ENCODE results near the gene CCL16. TPM values are rescaled to one million over a fixed set of nuclear protein-coding genes. Genes with fewer than 3 reads are reported as not detected.
"Not testable (repeated sequence)": the region's sequence is repeated elsewhere in the genome, so short reads cannot be mapped to it uniquely, and the experiment has no call there.

The CCL16 gene
- total RNA-seq, 4 donors from 2014 or later: 0.42 TPM; not detected in 3

DNA sequence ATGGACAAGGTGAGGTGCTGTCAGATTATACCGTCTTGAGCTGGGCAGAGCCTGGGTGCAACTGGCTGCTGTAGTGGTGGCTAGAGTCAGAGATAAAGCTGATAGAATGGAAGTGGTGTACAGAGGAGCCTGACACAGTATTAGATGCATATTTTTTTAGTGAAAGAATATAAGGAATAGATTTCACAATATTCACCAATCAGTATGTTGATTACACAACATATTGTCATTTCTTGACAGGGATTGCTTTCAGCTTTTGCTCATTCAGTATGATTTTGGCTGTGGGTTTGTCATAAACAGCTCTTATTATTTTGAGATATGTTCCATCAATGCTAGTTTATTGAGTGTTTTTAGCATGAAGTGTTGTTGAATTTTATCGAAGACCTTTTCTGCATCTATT is 38.1 kb upstream of the CCL16 start:
- TF ChIP-seq POLR2A (IDR thresholded peaks at IDR 0.05; ENCODE audit: low read depth) (no peak), EP300 (IDR thresholded peaks at IDR 0.05) (no peak), POLR2AphosphoS5 (IDR thresholded peaks at IDR 0.05) (no peak)
- TF ChIP-seq, protein P1, sequence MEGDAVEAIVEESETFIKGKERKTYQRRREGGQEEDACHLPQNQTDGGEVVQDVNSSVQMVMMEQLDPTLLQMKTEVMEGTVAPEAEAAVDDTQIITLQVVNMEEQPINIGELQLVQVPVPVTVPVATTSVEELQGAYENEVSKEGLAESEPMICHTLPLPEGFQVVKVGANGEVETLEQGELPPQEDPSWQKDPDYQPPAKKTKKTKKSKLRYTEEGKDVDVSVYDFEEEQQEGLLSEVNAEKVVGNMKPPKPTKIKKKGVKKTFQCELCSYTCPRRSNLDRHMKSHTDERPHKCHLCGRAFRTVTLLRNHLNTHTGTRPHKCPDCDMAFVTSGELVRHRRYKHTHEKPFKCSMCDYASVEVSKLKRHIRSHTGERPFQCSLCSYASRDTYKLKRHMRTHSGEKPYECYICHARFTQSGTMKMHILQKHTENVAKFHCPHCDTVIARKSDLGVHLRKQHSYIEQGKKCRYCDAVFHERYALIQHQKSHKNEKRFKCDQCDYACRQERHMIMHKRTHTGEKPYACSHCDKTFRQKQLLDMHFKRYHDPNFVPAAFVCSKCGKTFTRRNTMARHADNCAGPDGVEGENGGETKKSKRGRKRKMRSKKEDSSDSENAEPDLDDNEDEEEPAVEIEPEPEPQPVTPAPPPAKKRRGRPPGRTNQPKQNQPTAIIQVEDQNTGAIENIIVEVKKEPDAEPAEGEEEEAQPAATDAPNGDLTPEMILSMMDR (IDR thresholded peaks at IDR 0.05): no peak
- H3K27me3 ChIP-seq: peaks cover 0 to 18% (median 0%) of the 10 kb centered on the region in 4 donors
- H3K4me3 ChIP-seq: no peak overlapping the region
- no peak overlapping the region for H3K27ac ChIP-seq (replicated peaks in 1 of 4)
- no peaks in the 10 kb centered on the region for H3K36me3 ChIP-seq
- peaks cover 0 to 10% (median 0%) of the 10 kb centered on the region in 4 donors for H3K9me3 ChIP-seq
- intact Hi-C loops (cut with DNase I): loop anchor here (10.0 kb wide), 1 partner anchor 45 kb away; the partner anchor contains the start of gene CCL18
- peaks cover 0 to 5% (median 0%) of the 10 kb centered on the region in 4 donors for H3K4me1 ChIP-seq
- WGBS: 87% methylated on average over 2 of the region's 2 CpGs
- DNase-seq (ENCODE audit: extremely low spot score): no peak

DNA sequence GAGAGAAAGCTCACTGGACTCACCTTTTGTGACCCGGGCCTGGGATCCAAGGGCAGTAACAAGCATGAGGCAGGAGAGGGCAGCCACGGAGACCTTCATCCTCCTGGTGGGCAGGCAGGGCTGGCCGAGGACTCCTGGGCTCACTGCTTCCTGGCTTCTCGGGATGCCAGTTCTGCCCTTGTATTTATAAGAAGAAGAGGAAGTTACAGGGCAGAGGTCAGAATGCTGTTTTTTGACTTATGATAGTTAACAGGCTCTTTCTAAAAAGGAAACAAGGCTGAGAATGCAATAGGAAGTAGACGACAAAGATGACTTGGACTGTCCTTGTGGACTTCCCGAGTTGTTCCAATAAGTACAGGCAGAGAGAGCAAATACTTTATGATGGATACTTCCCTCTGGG is 36.5 kb upstream of the CCL16 start, which contains the start of gene CCL23:
TSS of gene CCL23 (minus strand) at position 174 of the 400 bp plus-strand sequence. CDS start at position 99, 75 bp downstream.
- H3K4me1 ChIP-seq: peaks cover 0 to 5% (median 0%) of the 10 kb centered on the region in 4 donors
- DNase-seq (ENCODE audit: extremely low spot score): no peak
- H3K9me3 ChIP-seq: peaks cover 0 to 2% (median 0%) of the 10 kb centered on the region in 4 donors
- no peak within 1 kb of the TSS for H3K4me3 ChIP-seq
- H3K36me3 ChIP-seq: no peaks in the 10 kb centered on the region
- peaks cover 0 to 9% (median 0%) of the 10 kb centered on the region in 4 donors for H3K27me3 ChIP-seq
- 34% methylated on average over 6 of the region's 6 CpGs for WGBS
- no peak within 1 kb of the TSS for H3K27ac ChIP-seq (replicated peaks in 1 of 4)
- TF ChIP-seq POLR2A (IDR thresholded peaks at IDR 0.05; ENCODE audit: low read depth) (no peak), POLR2AphosphoS5 (IDR thresholded peaks at IDR 0.05) (no peak), EP300 (IDR thresholded peaks at IDR 0.05) (no peak)
- TF ChIP-seq, protein P1 (IDR thresholded peaks at IDR 0.05): no peak
- intact Hi-C loops (cut with DNase I): loop anchor here (10.0 kb wide), 1 partner anchor 47 kb away; the partner anchor contains the start of gene CCL18

DNA sequence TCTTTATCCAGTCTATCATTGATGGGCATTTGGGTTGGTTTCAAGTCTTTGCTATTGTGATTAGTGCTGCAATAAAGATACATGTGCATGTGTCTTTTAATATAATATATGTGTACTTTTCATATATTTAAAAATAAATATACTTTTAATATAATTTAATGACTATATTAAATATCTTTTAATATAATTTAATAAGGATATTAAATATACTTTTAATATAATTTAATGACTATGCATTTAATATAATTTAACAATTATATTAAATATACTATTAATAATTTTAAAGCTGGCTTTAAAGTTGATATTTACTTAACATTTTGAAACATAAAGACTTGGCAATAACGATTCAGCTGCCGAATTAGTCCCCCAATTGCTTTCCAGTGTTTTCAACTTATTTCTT is 35.3 kb upstream of the CCL16 start:
- Histone ChIP-seq H3K36me3 (no peaks in the 10 kb centered on the region), H3K9me3 (peaks cover 0 to 12% (median 8%) of the 10 kb centered on the region in 4 donors), H3K4me3 (no peak overlapping the region), H3K4me1 (peaks cover 0 to 5% (median 0%) of the 10 kb centered on the region in 4 donors), H3K27ac (replicated peaks in 1 of 4) (no peak overlapping the region), H3K27me3 (peaks cover 0 to 6% (median 0%) of the 10 kb centered on the region in 4 donors)
- intact Hi-C loops (cut with DNase I): loop anchor here (10.0 kb wide), 1 partner anchor 48 kb away; the partner anchor contains the start of gene CCL18
- DNase-seq (ENCODE audit: extremely low spot score): no peak
- TF ChIP-seq POLR2AphosphoS5 (IDR thresholded peaks at IDR 0.05) (no peak), POLR2A (IDR thresholded peaks at IDR 0.05; ENCODE audit: low read depth) (no peak), EP300 (IDR thresholded peaks at IDR 0.05) (no peak)
- TF ChIP-seq, protein P1 (IDR thresholded peaks at IDR 0.05): no peak
- WGBS: 89% methylated on average over 2 of the region's 2 CpGs

DNA sequence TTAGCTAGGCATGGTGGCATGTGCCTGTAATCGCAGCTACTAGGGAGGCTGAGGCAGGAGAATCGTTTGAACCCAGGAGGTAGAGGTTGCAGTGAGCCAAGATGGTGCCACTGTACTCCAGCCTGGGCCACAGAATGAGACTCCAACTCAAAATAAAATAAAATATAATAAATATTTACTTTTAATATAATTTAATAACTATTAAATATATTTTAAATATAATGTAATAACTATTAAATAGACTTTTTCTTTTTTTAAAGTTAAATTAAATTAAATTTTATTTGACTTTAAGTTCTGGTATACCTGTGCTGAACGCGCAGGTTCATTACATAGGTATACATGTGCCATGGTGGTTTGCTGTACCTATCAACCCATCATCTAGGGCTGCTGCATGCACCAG is 34.6 kb upstream of the CCL16 start:
- H3K9me3 ChIP-seq: peaks cover 0 to 14% (median 8%) of the 10 kb centered on the region in 4 donors
- intact Hi-C loops (cut with DNase I): loop anchor here (10.0 kb wide), 1 partner anchor 49 kb away; the partner anchor contains the start of gene CCL18
- H3K4me1 ChIP-seq; H3K36me3 ChIP-seq; H3K4me3 ChIP-seq; H3K27ac ChIP-seq (replicated peaks in 1 of 4); H3K27me3 ChIP-seq; DNase-seq (ENCODE audit: extremely low spot score): not testable (repeated sequence)
- WGBS: 89% methylated on average over 4 of the region's 4 CpGs

DNA sequence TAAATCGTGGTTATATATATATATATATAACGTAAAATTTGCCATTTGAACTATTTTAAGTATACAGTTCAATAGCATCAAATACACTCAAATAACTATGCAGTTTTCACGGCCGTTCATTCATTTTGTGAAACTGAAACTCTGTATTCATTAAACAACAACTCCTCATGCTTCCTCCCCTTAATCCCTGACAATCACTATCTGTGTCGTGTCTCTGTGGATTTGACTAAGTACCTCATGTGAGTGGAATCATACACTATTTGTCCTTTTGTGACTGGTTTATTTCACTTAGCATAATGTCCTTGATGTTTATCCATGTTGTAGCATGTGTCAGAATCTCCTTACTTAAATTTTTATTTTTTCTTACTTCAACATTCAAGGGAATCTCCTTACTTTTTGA is 33.6 kb upstream of the CCL16 start:
- no peak for DNase-seq (ENCODE audit: extremely low spot score)
- H3K27ac ChIP-seq (replicated peaks in 1 of 4): no peak overlapping the region
- TF ChIP-seq EP300 (IDR thresholded peaks at IDR 0.05): no peak
- H3K9me3 ChIP-seq: peaks cover 0 to 14% (median 9%) of the 10 kb centered on the region in 4 donors
- H3K4me1 ChIP-seq: peaks cover 0 to 5% (median 0%) of the 10 kb centered on the region in 4 donors
- WGBS: 66% methylated on average over 5 of the region's 5 CpGs
- intact Hi-C loops (cut with DNase I): loop anchor here (10.0 kb wide), 1 partner anchor 50 kb away; the partner anchor contains the start of gene CCL18
- peaks cover 0 to 6% (median 0%) of the 10 kb centered on the region in 4 donors for H3K27me3 ChIP-seq
- H3K36me3 ChIP-seq: no peaks in the 10 kb centered on the region
- no peak overlapping the region for H3K4me3 ChIP-seq
